Right renal cortex interstitium (tissue), 3 donors: ENCODE results near the gene STAT5A. TPM values are rescaled to one million over a fixed set of nuclear protein-coding genes. Genes with fewer than 3 reads are reported as not detected.
"Not testable (repeated sequence)": the region's sequence is repeated elsewhere in the genome, so short reads cannot be mapped to it uniquely, and the experiment has no call there.

Source experiments
- DNase-seq, 3 donors: peaks; one replicate each; pipeline ENCODE4 v3.0.0-alpha.2; 2013; ENCODE audit warnings: low read depth in 3 of 3, low spot score in 2 of 3
- polyA plus RNA-seq, 3 donors: library from polyadenylated mRNA; unstranded; fragments of 120-200 nt; gene quantifications; one replicate each; pipeline ENCODE4 v1.2.1, GENCODE V29; 2013; ENCODE audit not compliant: insufficient read length in 3 of 3

Gene STAT5A
- polyA plus RNA-seq, 3 donors, result 5.1 to 5.9 (median 5.5) TPM

DNA sequence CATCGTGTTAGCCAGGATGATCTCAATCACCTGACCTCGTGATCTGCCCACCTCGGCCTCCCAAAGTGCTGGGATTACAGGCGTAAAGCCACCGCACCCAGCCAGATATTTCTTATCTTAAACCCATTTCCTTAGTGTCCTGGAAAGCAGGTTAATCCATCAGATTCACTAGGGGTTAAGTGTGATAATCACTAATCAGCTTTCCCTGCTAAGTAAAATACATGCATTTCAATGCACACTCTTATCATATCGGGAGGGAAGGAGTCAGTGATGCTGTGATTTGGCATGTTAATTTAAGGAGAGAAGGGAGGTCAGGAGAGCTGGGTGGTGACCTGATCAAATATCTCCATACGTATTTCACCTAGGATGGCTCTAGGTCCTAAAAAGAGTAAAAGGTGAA is 70.8 kb downstream of the STAT5A start:
- no peak for DNase-seq

DNA sequence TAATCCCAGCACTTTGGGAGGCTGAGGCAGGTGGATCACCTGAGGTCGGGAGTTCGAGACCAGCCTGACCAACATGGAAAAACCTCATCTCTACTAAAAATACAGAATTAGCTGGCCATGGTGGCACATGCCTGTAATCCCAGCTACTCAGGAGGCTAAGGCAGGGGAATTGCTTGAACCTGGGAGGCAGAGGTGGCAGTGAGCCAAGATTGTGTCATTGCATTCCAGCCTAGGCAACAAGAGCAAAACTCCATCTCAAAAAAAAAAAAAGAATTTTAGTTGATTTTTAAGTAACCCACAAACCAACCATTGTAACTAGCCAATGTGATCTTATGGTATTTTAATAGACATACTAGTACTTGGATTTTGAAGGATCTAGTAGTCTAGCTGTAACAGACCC is 72.1 kb downstream of the STAT5A start:
- DNase-seq, result not testable (repeated sequence)

Other genes with a start within 250 kb of the STAT5A start
- gene C17orf113, start 237.9 kb upstream of the STAT5A start, polyA plus RNA-seq, result 1 to 10 TPM; 3.1 to 3.2 (median 3.2) TPM
- gene ZNF385C, start 190.0 kb upstream of the STAT5A start, polyA plus RNA-seq, result 1 to 10 TPM; 4.5 to 7.8 (median 6.1) TPM
- 1 to 10 TPM; 6.9 to 8.6 (median 7.4) TPM for gene DHX58, start 175.8 kb upstream of the STAT5A start, polyA plus RNA-seq
- 10 to 100 TPM; 52.3 to 57.6 (median 55.0) TPM for gene KAT2A, start 167.1 kb upstream of the STAT5A start, polyA plus RNA-seq
- under 1 TPM; 0.14 to 0.17 (median 0.17) TPM for gene HSPB9, start 165.7 kb upstream of the STAT5A start, polyA plus RNA-seq
- 100 to 1,000 TPM; 121 to 138 (median 125) TPM for gene RAB5C, start 133.5 kb upstream of the STAT5A start, polyA plus RNA-seq
- gene KCNH4, start 107.4 kb upstream of the STAT5A start, polyA plus RNA-seq, result not detected
- gene HCRT, start 103.0 kb upstream of the STAT5A start, polyA plus RNA-seq, result not detected
- gene GHDC, start 94.0 kb upstream of the STAT5A start, polyA plus RNA-seq, result 10 to 100 TPM; 10.2 to 15.1 (median 14.2) TPM
- 10 to 100 TPM; 37.5 to 39.2 (median 37.6) TPM for gene STAT5B, start 12.1 kb upstream of the STAT5A start, polyA plus RNA-seq
- 10 to 100 TPM; 53.3 to 57.0 (median 55.3) TPM for gene STAT3, start 99.9 kb downstream of the STAT5A start, polyA plus RNA-seq
- 10 to 100 TPM; 55.5 to 64.4 (median 59.5) TPM for gene CAVIN1, start 134.8 kb downstream of the STAT5A start, polyA plus RNA-seq
- gene ATP6V0A1, start 170.4 kb downstream of the STAT5A start, polyA plus RNA-seq, result 10 to 100 TPM; 44.0 to 51.5 (median 48.6) TPM
- gene NAGLU, start 247.7 kb downstream of the STAT5A start, polyA plus RNA-seq, result 10 to 100 TPM; 18.1 to 22.8 (median 20.4) TPM